ENCODE data around the gene FAM227B.
"Not testable (repeated sequence)": the region's sequence is repeated elsewhere in the genome, so short reads cannot be mapped to it uniquely, and the experiment has no call there.

Gene FAM227B

GRCh38 chr15:49620658-49621368, at the start of gene FAM227B, which contains the start of gene DTWD1:
TSS of gene FAM227B (minus strand) at chr15:49620818. CDS start at chr15:49615171, 5,647 bp downstream.
TSS of gene DTWD1 (plus strand) at chr15:49621048. CDS start at chr15:49625168, 4,120 bp downstream.
- DNase-seq = peak; percentile 93

- DNase-seq = no peak
Observed at GRCh38 chr15:49669288-49669687, 48.7 kb upstream of the FAM227B start.

- not testable (repeated sequence) for DNase-seq
Observed at GRCh38 chr15:49666486-49666885, 45.9 kb upstream of the FAM227B start.

- no peak for DNase-seq
Observed at GRCh38 chr15:49664716-49665115, 44.1 kb upstream of the FAM227B start.

GRCh38 chr15:49656734-49657133, 36.1 kb upstream of the FAM227B start:
- no peak for DNase-seq

GRCh38 chr15:49652922-49653321, 32.3 kb upstream of the FAM227B start:
- no peak for DNase-seq

- no peak for DNase-seq
Observed at GRCh38 chr15:49650676-49651075, 30.1 kb upstream of the FAM227B start.

GRCh38 chr15:49649987-49650386, 29.4 kb upstream of the FAM227B start:
- DNase-seq = no peak

GRCh38 chr15:49646891-49647290, 26.3 kb upstream of the FAM227B start:
- DNase-seq = no peak

GRCh38 chr15:49645941-49646340, 25.3 kb upstream of the FAM227B start:
- DNase-seq = no peak

GRCh38 chr15:49645277-49645676, 24.7 kb upstream of the FAM227B start:
- DNase-seq = no peak

- no peak for DNase-seq
Observed at GRCh38 chr15:49644364-49644794, 23.8 kb upstream of the FAM227B start.

GRCh38 chr15:49637857-49638256, 17.2 kb upstream of the FAM227B start:
- DNase-seq = no peak

GRCh38 chr15:49628379-49628778, 7.8 kb upstream of the FAM227B start:
- DNase-seq = no peak

GRCh38 chr15:49627407-49627877, 6.8 kb upstream of the FAM227B start:
- DNase-seq = peak; percentile 8

GRCh38 chr15:49625460-49626036, 4.9 kb upstream of the FAM227B start:
- no peak for DNase-seq

GRCh38 chr15:49624056-49624455, 3.4 kb upstream of the FAM227B start:
- DNase-seq = no peak

- no peak for DNase-seq
Observed at GRCh38 chr15:49622561-49622960, 1.9 kb upstream of the FAM227B start.

GRCh38 chr15:49621887-49622286, 1.3 kb upstream of the FAM227B start:
- DNase-seq = no peak

GRCh38 chr15:49621401-49621811, 788 bp upstream of the FAM227B start:
- no peak for DNase-seq

- DNase-seq = no peak
Observed at GRCh38 chr15:49620199-49620598, 419 bp downstream of the FAM227B start.

GRCh38 chr15:49619226-49619625, 1.4 kb downstream of the FAM227B start:
- no peak for DNase-seq

- DNase-seq = not testable (repeated sequence)
Observed at GRCh38 chr15:49612240-49612639, 8.4 kb downstream of the FAM227B start.

GRCh38 chr15:49610157-49610918, 10.3 kb downstream of the FAM227B start:
- DNase-seq = no peak

All from T1000 (cell line).